Measurements from ENCODE around the gene PRAME. TPM values are rescaled to one million over a fixed set of nuclear protein-coding genes. Genes with fewer than 3 reads are reported as not detected.

PRAME gene
- total and polyA plus RNA-seq, 2 experiments from 2014 or later: not detected

GRCh38 chr22:22547226-22547625 lies 11.8 kb downstream of the PRAME start:
- Histone ChIP-seq H3K36me3 (ENCODE audit: low read depth) (no peaks in the 10 kb centered on the region), H2AFZ (no peak overlapping the region), H3K4me3 (no peak overlapping the region), H3K4me1 (ENCODE audit: insufficient read depth) (no peaks in the 10 kb centered on the region), H3K79me2 (ENCODE audit: insufficient read depth) (no peaks in the 10 kb centered on the region), H3F3A (ENCODE audit: insufficient read depth) (no peaks in the 10 kb centered on the region), H4K20me1 (ENCODE audit: insufficient read depth) (no peaks in the 10 kb centered on the region), H3K27me3 (replicated peaks; ENCODE audit: insufficient read depth) (peaks cover 8% of the 10 kb centered on the region; the same call in 1 of the 2 replicates), H3K9ac (no peak overlapping the region), H3K4me2 (ENCODE audit: unreplicated experiment) (no peak overlapping the region), H3K9me2 (ENCODE audit: insufficient read depth) (no peaks in the 10 kb centered on the region), H3K9me3 (ENCODE audit: low read depth) (no peaks in the 10 kb centered on the region), H3K27ac (no peak overlapping the region)
- in situ Hi-C loops (cut with MboI): no loop called here
- WGBS, 2 experiments (ENCODE audit: low coverage in 1 of 2, low lambda C conversion rate in 2 of 2, missing lambda C conversion rate in 2 of 2): 37 to 44% methylated on average over 3 of the region's 3 CpGs
- TF ChIP-seq EZH2phosphoT487 (IDR thresholded peaks at IDR 0.05; ENCODE audit: insufficient read depth, low read depth) (no peak), EZH2 (IDR thresholded peaks at IDR 0.05; ENCODE audit: insufficient read depth, poor library complexity, severe bottlenecking) (no peak)
- no peak for DNase-seq

DNA sequence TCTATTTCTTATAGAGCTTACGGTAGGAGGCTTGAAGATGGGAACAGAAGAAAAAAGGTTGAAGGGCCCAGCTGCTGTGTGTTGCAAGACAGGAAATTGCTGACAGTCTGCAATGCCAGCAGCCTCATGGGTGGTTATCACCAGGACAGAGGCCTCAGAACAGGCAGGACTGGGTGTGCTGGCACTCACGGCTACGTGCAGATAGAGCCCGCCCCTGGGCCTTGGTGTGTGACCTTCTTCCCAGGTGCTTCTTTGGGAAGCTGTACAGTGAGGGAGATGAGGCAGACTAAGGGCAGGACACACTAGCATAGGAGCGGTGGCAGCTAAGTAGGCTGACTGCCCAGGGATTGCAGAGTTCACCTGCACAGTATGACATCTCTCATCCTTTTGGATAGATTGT lies 12.6 kb downstream of the PRAME start:
- H3K4me2 ChIP-seq (ENCODE audit: unreplicated experiment): no peak overlapping the region
- H4K20me1 ChIP-seq (ENCODE audit: insufficient read depth): no peaks in the 10 kb centered on the region
- H3K4me1 ChIP-seq (ENCODE audit: insufficient read depth): no peaks in the 10 kb centered on the region
- in situ Hi-C loops (cut with MboI): no loop called here
- H3K9me3 ChIP-seq (ENCODE audit: low read depth): no peaks in the 10 kb centered on the region
- no peak overlapping the region for H2AFZ ChIP-seq
- H3K27ac ChIP-seq: no peak overlapping the region
- H3K9me2 ChIP-seq (ENCODE audit: insufficient read depth): no peaks in the 10 kb centered on the region
- no peaks in the 10 kb centered on the region for H3K79me2 ChIP-seq (ENCODE audit: insufficient read depth)
- H3K36me3 ChIP-seq (ENCODE audit: low read depth): no peaks in the 10 kb centered on the region
- peak; percentile 8 for DNase-seq
- no peak overlapping the region for H3K4me3 ChIP-seq
- H3F3A ChIP-seq (ENCODE audit: insufficient read depth): no peaks in the 10 kb centered on the region
- TF ChIP-seq EZH2phosphoT487 (IDR thresholded peaks at IDR 0.05; ENCODE audit: insufficient read depth, low read depth) (no peak), EZH2 (IDR thresholded peaks at IDR 0.05; ENCODE audit: insufficient read depth, poor library complexity, severe bottlenecking) (no peak)
- H3K9ac ChIP-seq: no peak overlapping the region
- WGBS, 2 experiments (ENCODE audit: low coverage in 1 of 2, low lambda C conversion rate in 2 of 2, missing lambda C conversion rate in 2 of 2): 18 to 22% methylated on average over 5 of the region's 5 CpGs
- H3K27me3 ChIP-seq (replicated peaks; ENCODE audit: insufficient read depth): peaks cover 8% of the 10 kb centered on the region; the same call in 1 of the 2 replicates

GRCh38 chr22:22545084-22545483 lies 14.0 kb downstream of the PRAME start:
- no peaks in the 10 kb centered on the region for H3F3A ChIP-seq (ENCODE audit: insufficient read depth)
- H3K36me3 ChIP-seq (ENCODE audit: low read depth): no peaks in the 10 kb centered on the region
- H2AFZ ChIP-seq: no peak overlapping the region
- 27 to 42% methylated on average over 2 of the region's 2 CpGs for WGBS, 2 experiments (ENCODE audit: low coverage in 1 of 2, low lambda C conversion rate in 2 of 2, missing lambda C conversion rate in 2 of 2)
- H3K4me1 ChIP-seq (ENCODE audit: insufficient read depth): no peaks in the 10 kb centered on the region
- no peak overlapping the region for H3K4me3 ChIP-seq
- no peak overlapping the region for H3K27ac ChIP-seq
- H3K4me2 ChIP-seq (ENCODE audit: unreplicated experiment): no peak overlapping the region
- H3K79me2 ChIP-seq (ENCODE audit: insufficient read depth): no peaks in the 10 kb centered on the region
- H3K9ac ChIP-seq: no peak overlapping the region
- H3K9me2 ChIP-seq (ENCODE audit: insufficient read depth): no peaks in the 10 kb centered on the region
- peaks cover 8% of the 10 kb centered on the region; the same call in 1 of the 2 replicates for H3K27me3 ChIP-seq (replicated peaks; ENCODE audit: insufficient read depth)
- in situ Hi-C loops (cut with MboI): no loop called here
- TF ChIP-seq EZH2phosphoT487 (IDR thresholded peaks at IDR 0.05; ENCODE audit: insufficient read depth, low read depth) (no peak), EZH2 (IDR thresholded peaks at IDR 0.05; ENCODE audit: insufficient read depth, poor library complexity, severe bottlenecking) (no peak)
- H4K20me1 ChIP-seq (ENCODE audit: insufficient read depth): no peaks in the 10 kb centered on the region
- DNase-seq: no peak
- H3K9me3 ChIP-seq (ENCODE audit: low read depth): no peaks in the 10 kb centered on the region

DNA sequence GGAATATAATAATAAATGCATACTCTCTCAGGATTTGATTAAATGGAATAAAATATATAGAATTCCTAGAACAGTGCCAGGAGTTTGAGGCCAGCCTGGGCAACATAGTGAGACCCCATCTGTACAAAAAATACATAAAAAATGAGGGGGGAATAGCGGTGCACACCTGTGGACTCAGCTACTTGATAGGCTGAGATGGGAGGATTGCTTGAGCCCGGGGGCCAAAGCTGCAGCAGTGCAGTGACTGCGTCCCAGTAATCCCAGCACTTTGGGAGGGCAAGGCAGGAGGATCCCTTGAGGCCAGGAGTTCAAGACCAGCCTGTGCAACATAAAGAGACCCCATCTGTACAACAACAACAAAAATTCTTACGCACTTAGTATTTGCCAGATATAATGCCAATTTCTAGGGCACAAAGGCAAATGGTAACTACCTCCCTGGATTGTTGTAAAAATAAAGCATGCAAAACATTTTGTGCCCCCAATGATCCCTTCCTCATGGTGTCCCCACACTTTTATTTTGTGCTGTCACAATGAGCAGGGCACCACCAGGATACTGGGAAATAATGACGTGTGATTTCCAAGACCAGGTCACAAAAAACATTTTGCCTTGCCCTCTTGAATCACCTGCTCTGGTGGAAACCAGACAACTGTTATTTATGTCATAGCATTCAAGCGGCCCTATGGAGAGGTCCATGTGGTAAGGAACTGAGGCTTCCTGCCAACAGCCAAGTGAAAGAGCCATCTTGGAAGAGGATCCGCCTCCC lies 20.7 kb downstream of the PRAME start:
- no peaks in the 10 kb centered on the region for H3K9me3 ChIP-seq (ENCODE audit: low read depth)
- H3K27ac ChIP-seq: no peak overlapping the region
- no peak overlapping the region for H2AFZ ChIP-seq
- H4K20me1 ChIP-seq (ENCODE audit: insufficient read depth): no peaks in the 10 kb centered on the region
- TF ChIP-seq EZH2phosphoT487 (IDR thresholded peaks at IDR 0.05; ENCODE audit: insufficient read depth, low read depth) (no peak), EZH2 (IDR thresholded peaks at IDR 0.05; ENCODE audit: insufficient read depth, poor library complexity, severe bottlenecking) (no peak)
- no peak for DNase-seq
- no peaks in the 10 kb centered on the region for H3K79me2 ChIP-seq (ENCODE audit: insufficient read depth)
- H3K4me3 ChIP-seq: no peak overlapping the region
- no peaks in the 10 kb centered on the region for H3F3A ChIP-seq (ENCODE audit: insufficient read depth)
- no peak overlapping the region for H3K4me2 ChIP-seq (ENCODE audit: unreplicated experiment)
- H3K36me3 ChIP-seq (ENCODE audit: low read depth): no peaks in the 10 kb centered on the region
- H3K9ac ChIP-seq: no peak overlapping the region
- no peaks in the 10 kb centered on the region for H3K9me2 ChIP-seq (ENCODE audit: insufficient read depth)
- no peaks in the 10 kb centered on the region; the same call in 1 of the 2 replicates for H3K27me3 ChIP-seq (replicated peaks; ENCODE audit: insufficient read depth)
- in situ Hi-C loops (cut with MboI): no loop called here
- 42 to 46% methylated on average over 7 of the region's 7 CpGs for WGBS, 2 experiments (ENCODE audit: low coverage in 1 of 2, low lambda C conversion rate in 2 of 2, missing lambda C conversion rate in 2 of 2)
- H3K4me1 ChIP-seq (ENCODE audit: insufficient read depth): no peaks in the 10 kb centered on the region
